ENCODE results near the gene RIMBP3C. TPM values are rescaled to one million over a fixed set of nuclear protein-coding genes. Genes with fewer than 3 reads are reported as not detected.
"Not testable (repeated sequence)": the region's sequence is repeated elsewhere in the genome, so short reads cannot be mapped to it uniquely, and the experiment has no call there.

RIMBP3C gene
- total RNA-seq, 2 donors from 2014 or later = 0.19 TPM; not detected in 1

- H3K9me3 Mint-ChIP-seq = no peaks in the 10 kb centered on the region
- peak overlapping the region; percentile 4 for H3K27ac Mint-ChIP-seq
- peak; percentile 97 for ATAC-seq (replicated peaks in 1 of 2)
- DNase-seq = peak; percentile 61 to 71
- H3K4me1 Mint-ChIP-seq (ENCODE audit: low read depth) = peaks cover 62% of the 10 kb centered on the region
- H3K27me3 Mint-ChIP-seq (ENCODE audit: low read depth) = no peaks in the 10 kb centered on the region
- H3K4me3 Mint-ChIP-seq = peak overlapping the region; percentile 44 to 58
- peaks cover 0 to 1% of the 10 kb centered on the region in 2 donors for H3K36me3 Mint-ChIP-seq (ENCODE audit: insufficient read depth in 2 of 2)
Observed at GRCh38 chr22:21587803-21588611, 36.7 kb upstream of the RIMBP3C start.

GRCh38 chr22:21585389-21585788 is 34.1 kb upstream of the RIMBP3C start:
- Mint-ChIP-seq H3K27me3 (ENCODE audit: low read depth) (no peaks in the 10 kb centered on the region), H3K27ac (no peak overlapping the region), H3K9me3 (no peaks in the 10 kb centered on the region), H3K4me3 (no peak overlapping the region), H3K36me3 (ENCODE audit: insufficient read depth in 2 of 2) (peaks cover 0 to 1% of the 10 kb centered on the region in 2 donors), H3K4me1 (ENCODE audit: low read depth) (peaks cover 62% of the 10 kb centered on the region)
- ATAC-seq (replicated peaks in 1 of 2) = no peak
- DNase-seq = no peak

GRCh38 chr22:21582801-21583740 is 31.8 kb upstream of the RIMBP3C start:
- peak overlapping the region; percentile 55 for H3K27ac Mint-ChIP-seq
- no peaks in the 10 kb centered on the region for H3K27me3 Mint-ChIP-seq (ENCODE audit: low read depth)
- H3K4me3 Mint-ChIP-seq = peak overlapping the region; percentile 6 to 31
- DNase-seq = no peak
- ATAC-seq (replicated peaks in 1 of 2) = peak; percentile 5 to 46
- H3K9me3 Mint-ChIP-seq = no peaks in the 10 kb centered on the region
- H3K36me3 Mint-ChIP-seq (ENCODE audit: insufficient read depth in 2 of 2) = peaks cover 2% of the 10 kb centered on the region in 2 donors
- H3K4me1 Mint-ChIP-seq (ENCODE audit: low read depth) = peaks cover 48% of the 10 kb centered on the region

GRCh38 chr22:21581009-21581713 is 29.9 kb upstream of the RIMBP3C start:
- H3K9me3 Mint-ChIP-seq; DNase-seq; H3K4me3 Mint-ChIP-seq; H3K27ac Mint-ChIP-seq; ATAC-seq (replicated peaks in 1 of 2); H3K27me3 Mint-ChIP-seq (ENCODE audit: low read depth); H3K36me3 Mint-ChIP-seq (ENCODE audit: insufficient read depth in 2 of 2): not testable (repeated sequence)
- H3K4me1 Mint-ChIP-seq (ENCODE audit: low read depth) = peaks cover 48% of the 10 kb centered on the region

GRCh38 chr22:21580623-21581007 is 29.4 kb upstream of the RIMBP3C start:
- not testable (repeated sequence) for H3K4me3 Mint-ChIP-seq; DNase-seq; H3K27me3 Mint-ChIP-seq (ENCODE audit: low read depth); H3K27ac Mint-ChIP-seq; ATAC-seq (replicated peaks in 1 of 2); H3K9me3 Mint-ChIP-seq; H3K36me3 Mint-ChIP-seq (ENCODE audit: insufficient read depth in 2 of 2)
- peaks cover 46% of the 10 kb centered on the region for H3K4me1 Mint-ChIP-seq (ENCODE audit: low read depth)

GRCh38 chr22:21579474-21579851 is 28.2 kb upstream of the RIMBP3C start:
- peak overlapping the region; percentile 16 for H3K27ac Mint-ChIP-seq
- no peaks in the 10 kb centered on the region for H3K9me3 Mint-ChIP-seq
- H3K36me3 Mint-ChIP-seq (ENCODE audit: insufficient read depth in 2 of 2) = peaks cover 2% of the 10 kb centered on the region in 2 donors
- ATAC-seq (replicated peaks in 1 of 2) (no peak), DNase-seq (no peak)
- no peak overlapping the region for H3K4me3 Mint-ChIP-seq
- H3K4me1 Mint-ChIP-seq (ENCODE audit: low read depth) = peaks cover 42% of the 10 kb centered on the region
- no peaks in the 10 kb centered on the region for H3K27me3 Mint-ChIP-seq (ENCODE audit: low read depth)

- DNase-seq (no peak), ATAC-seq (replicated peaks in 1 of 2) (no peak)
- H3K4me3 Mint-ChIP-seq = peak overlapping the region in 1 of 2 donors; percentile 10
- no peaks in the 10 kb centered on the region for H3K9me3 Mint-ChIP-seq
- H3K27me3 Mint-ChIP-seq (ENCODE audit: low read depth) = no peaks in the 10 kb centered on the region
- H3K27ac Mint-ChIP-seq = no peak overlapping the region
- peaks cover 68% of the 10 kb centered on the region for H3K4me1 Mint-ChIP-seq (ENCODE audit: low read depth)
- peaks cover 6 to 13% of the 10 kb centered on the region in 2 donors for H3K36me3 Mint-ChIP-seq (ENCODE audit: insufficient read depth in 2 of 2)
Observed at GRCh38 chr22:21573750-21574494, 22.7 kb upstream of the RIMBP3C start.

- peaks cover 74% of the 10 kb centered on the region for H3K4me1 Mint-ChIP-seq (ENCODE audit: low read depth)
- no peaks in the 10 kb centered on the region for H3K9me3 Mint-ChIP-seq
- no peak for ATAC-seq (replicated peaks in 1 of 2)
- DNase-seq = no peak
- H3K27ac Mint-ChIP-seq = no peak overlapping the region
- no peaks in the 10 kb centered on the region for H3K27me3 Mint-ChIP-seq (ENCODE audit: low read depth)
- H3K4me3 Mint-ChIP-seq = peak overlapping the region in 1 of 2 donors; percentile 27
- peaks cover 4 to 10% of the 10 kb centered on the region in 2 donors for H3K36me3 Mint-ChIP-seq (ENCODE audit: insufficient read depth in 2 of 2)
Observed at GRCh38 chr22:21573293-21573734, 22.1 kb upstream of the RIMBP3C start.

- Mint-ChIP-seq H3K36me3 (ENCODE audit: insufficient read depth in 2 of 2) (peaks cover 4 to 10% of the 10 kb centered on the region in 2 donors), H3K27ac (peak overlapping the region; percentile 98), H3K27me3 (ENCODE audit: low read depth) (no peaks in the 10 kb centered on the region), H3K9me3 (no peaks in the 10 kb centered on the region), H3K4me1 (ENCODE audit: low read depth) (peaks cover 67% of the 10 kb centered on the region), H3K4me3 (peak overlapping the region; percentile 84 to 95)
- DNase-seq = no peak
- ATAC-seq (replicated peaks in 1 of 2) = peak; percentile 74
Observed at GRCh38 chr22:21571679-21572078, 20.4 kb upstream of the RIMBP3C start.

GRCh38 chr22:21570398-21570797 is 19.1 kb upstream of the RIMBP3C start:
- H3K9me3 Mint-ChIP-seq = no peaks in the 10 kb centered on the region
- H3K36me3 Mint-ChIP-seq (ENCODE audit: insufficient read depth in 2 of 2) = peaks cover 4 to 10% of the 10 kb centered on the region in 2 donors
- no peaks in the 10 kb centered on the region for H3K27me3 Mint-ChIP-seq (ENCODE audit: low read depth)
- peaks cover 68% of the 10 kb centered on the region for H3K4me1 Mint-ChIP-seq (ENCODE audit: low read depth)
- peak overlapping the region; percentile 84 to 95 for H3K4me3 Mint-ChIP-seq
- DNase-seq (no peak), ATAC-seq (replicated peaks in 1 of 2) (no peak)
- H3K27ac Mint-ChIP-seq = peak overlapping the region; percentile 65

GRCh38 chr22:21569459-21570170 is 18.4 kb upstream of the RIMBP3C start:
- H3K27ac Mint-ChIP-seq = peak overlapping the region; percentile 49
- no peaks in the 10 kb centered on the region for H3K27me3 Mint-ChIP-seq (ENCODE audit: low read depth)
- H3K36me3 Mint-ChIP-seq (ENCODE audit: insufficient read depth in 2 of 2) = peaks cover 4 to 10% of the 10 kb centered on the region in 2 donors
- ATAC-seq (replicated peaks in 1 of 2) (no peak), DNase-seq (no peak)
- H3K9me3 Mint-ChIP-seq = no peaks in the 10 kb centered on the region
- peaks cover 68% of the 10 kb centered on the region for H3K4me1 Mint-ChIP-seq (ENCODE audit: low read depth)
- peak overlapping the region; percentile 84 to 95 for H3K4me3 Mint-ChIP-seq

- peaks cover 4 to 10% of the 10 kb centered on the region in 2 donors for H3K36me3 Mint-ChIP-seq (ENCODE audit: insufficient read depth in 2 of 2)
- not testable (repeated sequence) for H3K27me3 Mint-ChIP-seq (ENCODE audit: low read depth); DNase-seq; ATAC-seq (replicated peaks in 1 of 2); H3K9me3 Mint-ChIP-seq; H3K27ac Mint-ChIP-seq
- peak overlapping the region; percentile 84 to 95 for H3K4me3 Mint-ChIP-seq
- H3K4me1 Mint-ChIP-seq (ENCODE audit: low read depth) = peaks cover 63% of the 10 kb centered on the region
Observed at GRCh38 chr22:21569076-21569427, 17.8 kb upstream of the RIMBP3C start.
